NCI-H2107 (cell line): Measurements from ENCODE around the gene ZC3H18.

Experiments
- DNase-seq: peaks from one replicate; lab custom pipeline; 2025; lab: John Stamatoyannopoulos, UW

The ZC3H18 gene

GRCh38 chr16:88678224-88678979, 108.2 kb downstream of the ZC3H18 start:
- no peak for DNase-seq

- DNase-seq: no peak
Observed at GRCh38 chr16:88680554-88681083, 110.4 kb downstream of the ZC3H18 start.

- peak; percentile 26 for DNase-seq
Observed at GRCh38 chr16:88681084-88681680, 111.0 kb downstream of the ZC3H18 start.
